Measurements from ENCODE around the gene FMN1. TPM values are rescaled to one million over a fixed set of nuclear protein-coding genes. Genes with fewer than 3 reads are reported as not detected.
A peak's percentile ranks its signal among the peaks of the same experiment; 100 is the strongest.
"Not testable (repeated sequence)": the region's sequence is repeated elsewhere in the genome, so short reads cannot be mapped to it uniquely, and the experiment has no call there.

Gene FMN1
- total RNA-seq, 1 donor from 2014 or later: 2.9 TPM

- no peak for ATAC-seq
- no peak for DNase-seq
- intact Hi-C loops (cut with micrococcal nuclease): no loop called here
Observed at GRCh38 chr15:33076937-33077336, 117.6 kb downstream of the FMN1 start.

GRCh38 chr15:33074942-33075341 is 119.6 kb downstream of the FMN1 start:
- intact Hi-C loops (cut with micrococcal nuclease): no loop called here
- peak; percentile 72 for ATAC-seq
- no peak for DNase-seq

GRCh38 chr15:33074212-33074611 is 120.3 kb downstream of the FMN1 start:
- no peak for DNase-seq
- intact Hi-C loops (cut with micrococcal nuclease): no loop called here
- no peak for ATAC-seq

- intact Hi-C loops (cut with micrococcal nuclease): no loop called here
- DNase-seq (no peak), ATAC-seq (no peak)
Observed at GRCh38 chr15:33071451-33071850, 123.1 kb downstream of the FMN1 start.

- intact Hi-C loops (cut with micrococcal nuclease); DNase-seq; ATAC-seq: not testable (repeated sequence)
Observed at GRCh38 chr15:33069903-33070302, 124.6 kb downstream of the FMN1 start.

- DNase-seq (no peak), ATAC-seq (no peak)
- intact Hi-C loops (cut with micrococcal nuclease): no loop called here
Observed at GRCh38 chr15:33069161-33069560, 125.4 kb downstream of the FMN1 start.

GRCh38 chr15:33068511-33068990 is 126.0 kb downstream of the FMN1 start:
- DNase-seq (peak; percentile 41), ATAC-seq (peak; percentile 91)
- intact Hi-C loops (cut with micrococcal nuclease): no loop called here

- peak; percentile 86 for ATAC-seq
- DNase-seq: peak; percentile 73
- intact Hi-C loops (cut with micrococcal nuclease): no loop called here
Observed at GRCh38 chr15:33068007-33068481, 126.5 kb downstream of the FMN1 start.

- no peak for ATAC-seq
- intact Hi-C loops (cut with micrococcal nuclease): no loop called here
- DNase-seq: no peak
Observed at GRCh38 chr15:33067456-33067855, 127.1 kb downstream of the FMN1 start.

- DNase-seq: no peak
- intact Hi-C loops (cut with micrococcal nuclease): no loop called here
- ATAC-seq: no peak
Observed at GRCh38 chr15:33066584-33066983, 127.9 kb downstream of the FMN1 start.

- intact Hi-C loops (cut with micrococcal nuclease): no loop called here
- ATAC-seq: no peak
- no peak for DNase-seq
Observed at GRCh38 chr15:33064878-33065277, 129.6 kb downstream of the FMN1 start.

GRCh38 chr15:33059184-33059583 is 135.3 kb downstream of the FMN1 start:
- ATAC-seq (peak; percentile 25), DNase-seq (no peak)
- intact Hi-C loops (cut with micrococcal nuclease): no loop called here

GRCh38 chr15:33057845-33058244 is 136.7 kb downstream of the FMN1 start:
- no peak for ATAC-seq
- intact Hi-C loops (cut with micrococcal nuclease): no loop called here
- no peak for DNase-seq

- intact Hi-C loops (cut with micrococcal nuclease): no loop called here
- ATAC-seq (no peak), DNase-seq (no peak)
Observed at GRCh38 chr15:33055962-33056361, 138.6 kb downstream of the FMN1 start.

GRCh38 chr15:33051528-33051927 is 143.0 kb downstream of the FMN1 start:
- ATAC-seq (no peak), DNase-seq (no peak)
- intact Hi-C loops (cut with micrococcal nuclease): no loop called here

GRCh38 chr15:33048255-33048654 is 146.3 kb downstream of the FMN1 start:
- DNase-seq: no peak
- intact Hi-C loops (cut with micrococcal nuclease): no loop called here
- no peak for ATAC-seq

GRCh38 chr15:33047077-33047476 is 147.4 kb downstream of the FMN1 start:
- ATAC-seq: no peak
- intact Hi-C loops (cut with micrococcal nuclease): no loop called here
- no peak for DNase-seq

GRCh38 chr15:33046329-33046728 is 148.2 kb downstream of the FMN1 start:
- intact Hi-C loops (cut with micrococcal nuclease): no loop called here
- DNase-seq (no peak), ATAC-seq (no peak)

- intact Hi-C loops (cut with micrococcal nuclease): no loop called here
- DNase-seq (no peak), ATAC-seq (no peak)
Observed at GRCh38 chr15:33045066-33045810, 149.3 kb downstream of the FMN1 start.

GRCh38 chr15:33044598-33044997 is 149.9 kb downstream of the FMN1 start:
- ATAC-seq (no peak), DNase-seq (no peak)
- intact Hi-C loops (cut with micrococcal nuclease): no loop called here

GRCh38 chr15:33043636-33044035 is 150.9 kb downstream of the FMN1 start:
- ATAC-seq (no peak), DNase-seq (no peak)
- intact Hi-C loops (cut with micrococcal nuclease): no loop called here

All from left ventricle myocardium superior (tissue), 1 donor.